SKM-1 (cell line): ENCODE results near the gene CACNA1A.
"Not testable (repeated sequence)": the region's sequence is repeated elsewhere in the genome, so short reads cannot be mapped to it uniquely, and the experiment has no call there.

Source experiments
- DNase-seq: peaks from one replicate; lab custom pipeline; 2025; ENCODE audit not compliant: unreplicated experiment; lab: John Stamatoyannopoulos, UW

CACNA1A gene

GRCh38 chr19:13366529-13367143, 139.6 kb downstream of the CACNA1A start:
- no peak for DNase-seq

- DNase-seq, result no peak
These were observed 142.3 kb downstream of the CACNA1A start for GRCh38 chr19:13363954-13364353.

- no peak for DNase-seq
These were observed 143.0 kb downstream of the CACNA1A start for GRCh38 chr19:13363245-13363644.

GRCh38 chr19:13362668-13363067, 143.6 kb downstream of the CACNA1A start:
- DNase-seq, result no peak

GRCh38 chr19:13361726-13362125, 144.6 kb downstream of the CACNA1A start:
- not testable (repeated sequence) for DNase-seq

GRCh38 chr19:13356686-13357280, 149.5 kb downstream of the CACNA1A start:
- no peak for DNase-seq

GRCh38 chr19:13356185-13356584, 150.1 kb downstream of the CACNA1A start:
- DNase-seq, result no peak

- no peak for DNase-seq
These were observed 150.9 kb downstream of the CACNA1A start for GRCh38 chr19:13355356-13355755.

- no peak for DNase-seq
These were observed 152.7 kb downstream of the CACNA1A start for GRCh38 chr19:13353625-13354024.

- DNase-seq, result no peak
These were observed 155.5 kb downstream of the CACNA1A start for GRCh38 chr19:13350759-13351158.

GRCh38 chr19:13350072-13350471, 156.2 kb downstream of the CACNA1A start:
- no peak for DNase-seq

- no peak for DNase-seq
These were observed 158.9 kb downstream of the CACNA1A start for GRCh38 chr19:13347367-13347766.

- DNase-seq, result no peak
These were observed 162.8 kb downstream of the CACNA1A start for GRCh38 chr19:13343514-13343913.

- DNase-seq, result no peak
These were observed 163.6 kb downstream of the CACNA1A start for GRCh38 chr19:13342672-13343071.

- no peak for DNase-seq
These were observed 166.4 kb downstream of the CACNA1A start for GRCh38 chr19:13339869-13340268.

- no peak for DNase-seq
These were observed 169.1 kb downstream of the CACNA1A start for GRCh38 chr19:13337181-13337580.

- DNase-seq, result no peak
These were observed 171.3 kb downstream of the CACNA1A start for GRCh38 chr19:13334801-13335481.

- DNase-seq, result no peak
These were observed 176.0 kb downstream of the CACNA1A start for GRCh38 chr19:13330285-13330684.

- no peak for DNase-seq
These were observed 176.5 kb downstream of the CACNA1A start for GRCh38 chr19:13329766-13330165.

- DNase-seq, result no peak
These were observed 178.0 kb downstream of the CACNA1A start for GRCh38 chr19:13328241-13328640.

- no peak for DNase-seq
These were observed 186.8 kb downstream of the CACNA1A start for GRCh38 chr19:13319526-13319925.

- no peak for DNase-seq
These were observed 188.1 kb downstream of the CACNA1A start for GRCh38 chr19:13318190-13318589.
